T-helper 17 cell (primary cell): ENCODE data around the gene SEMA5B. TPM values are rescaled to one million over a fixed set of nuclear protein-coding genes. Genes with fewer than 3 reads are reported as not detected.

ENCODE experiments used
- ATAC-seq: fragments of 150-1000 bp; cut with Tn5 transposase; 2 replicates; pipeline ENCODE4 v1.10.0; 2021; ENCODE audit warnings: mild to moderate bottlenecking, moderate library complexity
- DNase-seq, 3 donors: peaks; one replicate each; pipeline versions ENCODE4 v3.0.0 to v3.0.0-alpha.2; 2020 to 2021
- H3K9me3 ChIP-seq: one replicate; pipeline ENCODE4 v1.7.0; 2013; ENCODE audit warnings: low read length, mild to moderate bottlenecking; ENCODE audit not compliant: control insufficient read depth, poor library complexity, severe bottlenecking
- H3K27ac Mint-ChIP-seq: one replicate; pipeline ENCODE4 v1.8.0; 2022; ENCODE audit warnings: mild to moderate bottlenecking, moderate library complexity, mixed read lengths
- H3K27me3 Mint-ChIP-seq: one replicate; pipeline ENCODE4 v1.8.0; 2022; ENCODE audit warnings: mixed read lengths
- H3K36me3 Mint-ChIP-seq: one replicate; pipeline ENCODE4 v1.8.0; 2022; ENCODE audit warnings: low read depth, mixed read lengths
- H3K4me1 Mint-ChIP-seq: one replicate; pipeline ENCODE4 v1.8.0; 2022; ENCODE audit warnings: mild to moderate bottlenecking, mixed read lengths
- H3K4me3 Mint-ChIP-seq: one replicate; pipeline ENCODE4 v1.8.0; 2022; ENCODE audit warnings: mild to moderate bottlenecking, moderate library complexity, mixed read lengths
- total RNA-seq, 4 donors: library from RNA in 2 of 4; stranded (reverse) in 2 of 4; gene quantifications; one replicate each; pipeline ENCODE4 v1.2.3 and lab custom pipeline; 2022 to 2026

Gene SEMA5B
- total RNA-seq, 2 donors from 2014 or later = not detected

GRCh38 chr3:123012652-123013051 is 14.9 kb downstream of the SEMA5B start:
- H3K9me3 ChIP-seq = no peaks in the 10 kb centered on the region
- Mint-ChIP-seq H3K4me1 (peaks cover 5% of the 10 kb centered on the region), H3K27ac (no peak overlapping the region), H3K36me3 (peaks cover 7% of the 10 kb centered on the region), H3K4me3 (no peak overlapping the region), H3K27me3 (peaks cover 62% of the 10 kb centered on the region)
- ATAC-seq = no peak
- DNase-seq = no peak

DNA sequence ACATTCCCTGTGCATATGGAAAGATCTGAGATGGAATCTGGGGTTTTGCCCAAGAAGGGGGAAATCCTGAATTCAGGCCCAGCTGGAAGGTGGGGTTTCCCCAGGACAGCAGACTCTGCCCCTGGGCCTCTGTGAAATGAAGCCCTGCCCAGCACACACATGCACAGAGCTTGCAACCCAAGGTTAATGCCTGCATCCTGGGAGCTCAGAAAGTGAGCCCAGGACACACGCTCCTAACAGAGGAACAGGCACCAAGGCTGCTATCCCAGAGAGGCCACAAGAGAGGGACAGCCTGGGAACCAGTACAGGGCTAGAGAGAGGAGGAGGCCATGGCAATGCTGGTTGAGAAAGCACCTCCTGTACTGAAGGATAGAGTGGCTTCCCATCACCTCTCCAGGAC is 16.1 kb downstream of the SEMA5B start:
- H3K4me1 Mint-ChIP-seq = peaks cover 5% of the 10 kb centered on the region
- no peak overlapping the region for H3K4me3 Mint-ChIP-seq
- no peaks in the 10 kb centered on the region for H3K9me3 ChIP-seq
- peaks cover 74% of the 10 kb centered on the region for H3K27me3 Mint-ChIP-seq
- H3K27ac Mint-ChIP-seq = no peak overlapping the region
- peaks cover 7% of the 10 kb centered on the region for H3K36me3 Mint-ChIP-seq
- ATAC-seq = no peak
- no peak for DNase-seq

GRCh38 chr3:123008840-123009239 is 18.7 kb downstream of the SEMA5B start:
- peaks cover 74% of the 10 kb centered on the region for H3K27me3 Mint-ChIP-seq
- no peaks in the 10 kb centered on the region for H3K9me3 ChIP-seq
- no peak overlapping the region for H3K27ac Mint-ChIP-seq
- DNase-seq (no peak), ATAC-seq (no peak)
- H3K36me3 Mint-ChIP-seq = peaks cover 7% of the 10 kb centered on the region
- no peaks in the 10 kb centered on the region for H3K4me1 Mint-ChIP-seq
- H3K4me3 Mint-ChIP-seq = no peak overlapping the region

- Mint-ChIP-seq H3K27ac (no peak overlapping the region), H3K4me1 (no peaks in the 10 kb centered on the region), H3K27me3 (peaks cover 75% of the 10 kb centered on the region), H3K4me3 (no peak overlapping the region), H3K36me3 (peaks cover 7% of the 10 kb centered on the region)
- no peak for DNase-seq
- ATAC-seq = no peak
- H3K9me3 ChIP-seq = no peaks in the 10 kb centered on the region
Measured at GRCh38 chr3:123006609-123007008, 21.0 kb downstream of the SEMA5B start.

- Mint-ChIP-seq H3K4me3 (no peak overlapping the region), H3K36me3 (peaks cover 7% of the 10 kb centered on the region), H3K27ac (no peak overlapping the region), H3K4me1 (no peaks in the 10 kb centered on the region), H3K27me3 (peaks cover 79% of the 10 kb centered on the region)
- no peaks in the 10 kb centered on the region for H3K9me3 ChIP-seq
- DNase-seq (no peak), ATAC-seq (no peak)
Measured at GRCh38 chr3:123005291-123005690, 22.3 kb downstream of the SEMA5B start.

- Mint-ChIP-seq H3K36me3 (peaks cover 5% of the 10 kb centered on the region), H3K27ac (no peak overlapping the region), H3K4me3 (no peak overlapping the region), H3K27me3 (peaks cover 79% of the 10 kb centered on the region), H3K4me1 (peaks cover 3% of the 10 kb centered on the region)
- ATAC-seq = no peak
- H3K9me3 ChIP-seq = no peaks in the 10 kb centered on the region
- DNase-seq = no peak
Measured at GRCh38 chr3:123004201-123004918, 23.2 kb downstream of the SEMA5B start.

DNA sequence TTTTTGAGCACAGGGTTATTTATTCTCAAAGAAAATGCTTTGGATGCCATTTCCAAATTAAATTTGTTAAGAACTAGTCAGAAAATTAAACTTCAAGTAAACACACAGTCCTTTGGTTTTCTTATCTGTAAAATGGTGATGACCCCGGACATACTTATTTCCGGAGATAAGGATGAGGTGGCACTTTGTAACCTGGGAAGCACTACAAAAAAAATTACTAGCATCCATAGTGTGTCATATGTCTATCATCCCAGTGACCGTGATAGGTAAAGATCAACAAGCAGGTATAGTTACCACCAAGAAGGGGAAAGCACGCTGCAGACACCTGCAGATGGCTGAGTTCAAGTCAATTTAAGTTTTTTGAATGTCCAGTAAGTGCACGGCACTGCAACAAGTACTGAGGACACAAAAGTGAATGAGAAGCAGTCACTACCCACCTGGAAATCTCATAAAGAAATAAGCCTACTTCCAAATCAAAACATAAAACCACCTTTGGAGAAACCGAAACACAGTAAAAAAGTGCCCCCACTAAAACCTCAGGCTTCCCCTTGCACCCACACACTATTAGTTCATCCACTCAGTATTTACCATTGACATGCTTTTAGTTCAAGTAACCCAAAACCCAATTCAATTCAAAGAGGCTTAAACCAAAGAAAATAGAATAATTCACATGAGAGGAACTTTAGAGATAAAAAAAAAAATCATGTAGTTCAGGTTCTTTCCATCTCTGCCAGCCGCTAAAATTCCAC is 24.6 kb downstream of the SEMA5B start:
- H3K36me3 Mint-ChIP-seq = no peaks in the 10 kb centered on the region
- peaks cover 3% of the 10 kb centered on the region for H3K4me1 Mint-ChIP-seq
- H3K4me3 Mint-ChIP-seq = no peak overlapping the region
- no peak overlapping the region for H3K27ac Mint-ChIP-seq
- peaks cover 70% of the 10 kb centered on the region for H3K27me3 Mint-ChIP-seq
- ATAC-seq (no peak), DNase-seq (no peak)
- no peaks in the 10 kb centered on the region for H3K9me3 ChIP-seq

GRCh38 chr3:123002100-123002748 is 25.3 kb downstream of the SEMA5B start:
- no peaks in the 10 kb centered on the region for H3K36me3 Mint-ChIP-seq
- H3K4me1 Mint-ChIP-seq = peaks cover 3% of the 10 kb centered on the region
- H3K27me3 Mint-ChIP-seq = peaks cover 69% of the 10 kb centered on the region
- H3K9me3 ChIP-seq = no peaks in the 10 kb centered on the region
- DNase-seq (no peak), ATAC-seq (no peak)
- H3K27ac Mint-ChIP-seq = no peak overlapping the region
- no peak overlapping the region for H3K4me3 Mint-ChIP-seq

GRCh38 chr3:122998856-122999255 is 28.7 kb downstream of the SEMA5B start:
- no peak for DNase-seq
- Mint-ChIP-seq H3K27ac (no peak overlapping the region), H3K4me3 (no peak overlapping the region), H3K4me1 (peaks cover 3% of the 10 kb centered on the region), H3K36me3 (no peaks in the 10 kb centered on the region), H3K27me3 (peaks cover 79% of the 10 kb centered on the region)
- no peak for ATAC-seq
- H3K9me3 ChIP-seq = no peaks in the 10 kb centered on the region

- DNase-seq = no peak
- H3K4me1 Mint-ChIP-seq = peaks cover 3% of the 10 kb centered on the region
- H3K27me3 Mint-ChIP-seq = peaks cover 83% of the 10 kb centered on the region
- H3K4me3 Mint-ChIP-seq = no peak overlapping the region
- ATAC-seq = no peak
- no peak overlapping the region for H3K27ac Mint-ChIP-seq
- no peaks in the 10 kb centered on the region for H3K36me3 Mint-ChIP-seq
- H3K9me3 ChIP-seq = no peaks in the 10 kb centered on the region
Measured at GRCh38 chr3:122998206-122998605, 29.4 kb downstream of the SEMA5B start.

GRCh38 chr3:122996038-122996580 is 31.5 kb downstream of the SEMA5B start:
- DNase-seq (no peak), ATAC-seq (no peak)
- H3K36me3 Mint-ChIP-seq = no peaks in the 10 kb centered on the region
- H3K27ac Mint-ChIP-seq = no peak overlapping the region
- H3K4me1 Mint-ChIP-seq = peaks cover 3% of the 10 kb centered on the region
- no peak overlapping the region for H3K4me3 Mint-ChIP-seq
- H3K9me3 ChIP-seq = no peaks in the 10 kb centered on the region
- peaks cover 84% of the 10 kb centered on the region for H3K27me3 Mint-ChIP-seq

DNA sequence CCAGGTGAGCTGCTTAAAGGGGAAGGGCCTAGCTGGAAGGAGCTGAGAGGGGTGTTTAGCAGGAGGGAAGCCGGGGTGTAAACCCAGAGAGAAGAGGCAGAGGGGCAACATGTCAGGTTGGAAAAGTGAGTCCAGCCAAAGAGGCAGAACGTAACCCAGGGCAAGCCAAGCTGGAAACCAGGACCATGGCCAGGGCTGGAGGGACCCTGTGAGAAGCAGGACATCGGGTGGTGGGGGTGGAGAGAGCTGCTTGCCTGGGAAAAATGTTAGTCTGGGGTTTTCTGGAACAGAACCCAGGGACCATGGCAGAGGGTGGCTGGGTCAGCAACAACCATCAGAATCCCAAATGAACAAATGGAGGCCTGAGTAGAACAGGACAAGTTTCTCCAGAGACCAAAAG is 32.6 kb downstream of the SEMA5B start:
- DNase-seq (no peak), ATAC-seq (no peak)
- no peaks in the 10 kb centered on the region for H3K9me3 ChIP-seq
- H3K27me3 Mint-ChIP-seq = peaks cover 84% of the 10 kb centered on the region
- no peak overlapping the region for H3K27ac Mint-ChIP-seq
- H3K4me1 Mint-ChIP-seq = peaks cover 5% of the 10 kb centered on the region
- no peaks in the 10 kb centered on the region for H3K36me3 Mint-ChIP-seq
- no peak overlapping the region for H3K4me3 Mint-ChIP-seq
